ENCODE measurements around the gene PM20D2.

DNA sequence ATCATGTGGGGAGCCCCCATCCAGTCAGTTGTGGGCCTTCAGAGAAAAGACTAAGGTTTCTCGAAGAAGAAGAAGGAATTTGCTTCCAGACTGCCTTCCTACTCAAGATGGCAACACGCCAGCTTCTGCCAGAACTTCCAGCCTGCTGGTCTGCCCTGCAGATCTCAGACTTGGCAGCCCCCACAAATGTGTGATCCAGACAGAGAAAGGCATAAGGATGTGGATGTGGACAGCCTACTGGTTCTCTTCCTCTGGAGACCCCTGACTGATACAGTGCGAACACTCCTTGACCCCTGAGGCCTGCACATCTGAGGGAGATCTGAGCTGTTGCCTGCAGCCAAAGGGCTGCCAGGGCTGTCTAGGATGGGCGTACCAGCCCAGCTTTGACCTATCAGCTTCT is 62.7 kb downstream of the PM20D2 start:
- TF ChIP-seq, protein P1, sequence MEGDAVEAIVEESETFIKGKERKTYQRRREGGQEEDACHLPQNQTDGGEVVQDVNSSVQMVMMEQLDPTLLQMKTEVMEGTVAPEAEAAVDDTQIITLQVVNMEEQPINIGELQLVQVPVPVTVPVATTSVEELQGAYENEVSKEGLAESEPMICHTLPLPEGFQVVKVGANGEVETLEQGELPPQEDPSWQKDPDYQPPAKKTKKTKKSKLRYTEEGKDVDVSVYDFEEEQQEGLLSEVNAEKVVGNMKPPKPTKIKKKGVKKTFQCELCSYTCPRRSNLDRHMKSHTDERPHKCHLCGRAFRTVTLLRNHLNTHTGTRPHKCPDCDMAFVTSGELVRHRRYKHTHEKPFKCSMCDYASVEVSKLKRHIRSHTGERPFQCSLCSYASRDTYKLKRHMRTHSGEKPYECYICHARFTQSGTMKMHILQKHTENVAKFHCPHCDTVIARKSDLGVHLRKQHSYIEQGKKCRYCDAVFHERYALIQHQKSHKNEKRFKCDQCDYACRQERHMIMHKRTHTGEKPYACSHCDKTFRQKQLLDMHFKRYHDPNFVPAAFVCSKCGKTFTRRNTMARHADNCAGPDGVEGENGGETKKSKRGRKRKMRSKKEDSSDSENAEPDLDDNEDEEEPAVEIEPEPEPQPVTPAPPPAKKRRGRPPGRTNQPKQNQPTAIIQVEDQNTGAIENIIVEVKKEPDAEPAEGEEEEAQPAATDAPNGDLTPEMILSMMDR (IDR thresholded peaks at IDR 0.05): no peak
- TF ChIP-seq POLR2A (IDR thresholded peaks at IDR 0.05) (no peak), POLR2AphosphoS5 (IDR thresholded peaks at IDR 0.05) (no peak)

All from breast epithelium (tissue), 3 donors.